ENCODE data around the gene MROH2A.

MROH2A gene

GRCh38 chr2:233819884-233820773, 42.0 kb downstream of the MROH2A start:
- no peak for DNase-seq

GRCh38 chr2:233820774-233821105, 42.6 kb downstream of the MROH2A start:
- no peak for DNase-seq

- no peak for DNase-seq
Measured at GRCh38 chr2:233821196-233821595, 43.1 kb downstream of the MROH2A start.

- DNase-seq: no peak
Measured at GRCh38 chr2:233821709-233822100, 43.6 kb downstream of the MROH2A start.

- no peak for DNase-seq
Measured at GRCh38 chr2:233822101-233822771, 44.1 kb downstream of the MROH2A start.

GRCh38 chr2:233822781-233823730, 44.9 kb downstream of the MROH2A start:
- no peak for DNase-seq

- no peak for DNase-seq
Measured at GRCh38 chr2:233823731-233824121, 45.6 kb downstream of the MROH2A start.

- DNase-seq: no peak
Measured at GRCh38 chr2:233824373-233824772, 46.2 kb downstream of the MROH2A start.

- DNase-seq: no peak
Measured at GRCh38 chr2:233828546-233829192, 50.5 kb downstream of the MROH2A start.

GRCh38 chr2:233829193-233830110, 51.3 kb downstream of the MROH2A start:
- DNase-seq: no peak

- no peak for DNase-seq
Measured at GRCh38 chr2:233830111-233830802, 52.1 kb downstream of the MROH2A start.

- no peak for DNase-seq
Measured at GRCh38 chr2:233831011-233831721, 53.0 kb downstream of the MROH2A start.

GRCh38 chr2:233831861-233832260, 53.7 kb downstream of the MROH2A start:
- no peak for DNase-seq

GRCh38 chr2:233832414-233832813, 54.3 kb downstream of the MROH2A start:
- DNase-seq: no peak

- DNase-seq: no peak
Measured at GRCh38 chr2:233832869-233833311, 54.8 kb downstream of the MROH2A start.

GRCh38 chr2:233833345-233833744, 55.2 kb downstream of the MROH2A start:
- DNase-seq: no peak

- DNase-seq: no peak
Measured at GRCh38 chr2:233835230-233836186, 57.4 kb downstream of the MROH2A start.

GRCh38 chr2:233836359-233836758, 58.2 kb downstream of the MROH2A start:
- DNase-seq: no peak

- DNase-seq: no peak
Measured at GRCh38 chr2:233837694-233838229, 59.6 kb downstream of the MROH2A start.

All from activated T-cell treated with anti-CD3 and anti-CD28 coated beads for 4 hours (primary cell).